DMS53 treated with DMSO at 0.1 percent for 48 hours (cell line): ENCODE data around the gene SREBF1.

Experiments
- DNase-seq: peaks from one replicate; lab custom pipeline; 2025; ENCODE audit not compliant: unreplicated experiment; lab: John Stamatoyannopoulos, UW

SREBF1 gene

GRCh38 chr17:17842111-17842876, 5.5 kb upstream of the SREBF1 start:
- DNase-seq = no peak

- DNase-seq = peak; percentile 2
These were observed 4.8 kb upstream of the SREBF1 start for GRCh38 chr17:17841601-17842025.

GRCh38 chr17:17840751-17841591, 4.2 kb upstream of the SREBF1 start:
- peak; percentile 2 for DNase-seq

- peak; percentile 75 for DNase-seq
These were observed 3.3 kb upstream of the SREBF1 start for GRCh38 chr17:17839791-17840707.

GRCh38 chr17:17837966-17838962, 1.5 kb upstream of the SREBF1 start:
- DNase-seq = peak; percentile 48

GRCh38 chr17:17837380-17837821, 615 bp upstream of the SREBF1 start:
- DNase-seq = peak; percentile 19

- DNase-seq = peak; percentile 73
These were observed 452 bp downstream of the SREBF1 start for GRCh38 chr17:17836250-17836817.

GRCh38 chr17:17835415-17836249, 1.2 kb downstream of the SREBF1 start:
- no peak for DNase-seq

- no peak for DNase-seq
These were observed 1.8 kb downstream of the SREBF1 start for GRCh38 chr17:17834974-17835373.

- DNase-seq = no peak
These were observed 3.0 kb downstream of the SREBF1 start for GRCh38 chr17:17833658-17834357.

GRCh38 chr17:17832032-17832363, 4.8 kb downstream of the SREBF1 start:
- no peak for DNase-seq

- DNase-seq = no peak
These were observed 5.4 kb downstream of the SREBF1 start for GRCh38 chr17:17831208-17832031.

GRCh38 chr17:17830740-17831207, 6.0 kb downstream of the SREBF1 start:
- DNase-seq = no peak

GRCh38 chr17:17830269-17830567, 6.6 kb downstream of the SREBF1 start:
- no peak for DNase-seq

GRCh38 chr17:17827826-17828621, 8.8 kb downstream of the SREBF1 start:
- DNase-seq = no peak

GRCh38 chr17:17826942-17827785, 9.6 kb downstream of the SREBF1 start:
- no peak for DNase-seq
